Measurements from ENCODE around the gene RMND1. TPM values are rescaled to one million over a fixed set of nuclear protein-coding genes. Genes with fewer than 3 reads are reported as not detected.

RMND1 gene
- total and polyA plus RNA-seq, 2 of the 13 experiments (the other 11 are each of a cell fraction or from before 2014, with no cell fraction given) = 34.0 to 72.5 TPM

- peak; percentile 61; the same call in 1 of the 2 replicates for TF ChIP-seq ZNF556 (CRISPR knock-in tag; IDR thresholded peaks at IDR 0.05; ENCODE audit: borderline replicate concordance)
- TF ChIP-seq MYC (CRISPR knock-in tag; IDR thresholded peaks at IDR 0.05; ENCODE audit: borderline replicate concordance) = peak; percentile 69; the same call in 1 of the 2 replicates
- no peak for TF ChIP-seq EZH2 (conservative IDR thresholded peaks at IDR 0.05; ENCODE audit: low read depth, low read length)
- 0 out of 2 replicates have a peak, but pooled peaks have one; percentile 26 for TF ChIP-seq ZNF710 (CRISPR knock-in tag; IDR thresholded peaks at IDR 0.05; ENCODE audit: borderline replicate concordance)
- no peak for TF ChIP-seq SNAPC2 (CRISPR knock-in tag; IDR thresholded peaks at IDR 0.05)
- TF ChIP-seq ATF5 (CRISPR knock-in tag; IDR thresholded peaks at IDR 0.05; ENCODE audit: low read depth) = peak; percentile 64; the same call in 1 of the 2 replicates
- TF ChIP-seq RBFOX2 (IDR thresholded peaks at IDR 0.05; ENCODE audit: low read depth, low read length) = peak; percentile 83
- no peak for TF ChIP-seq ZNF570 (CRISPR knock-in tag; IDR thresholded peaks at IDR 0.05; ENCODE audit: borderline replicate concordance)
- peak; percentile 53; the same call in 1 of the 2 replicates for TF ChIP-seq NFKB2 (CRISPR knock-in tag; IDR thresholded peaks at IDR 0.05; ENCODE audit: borderline replicate concordance)
- peak; percentile 48; the same call in 1 of the 2 replicates for TF ChIP-seq SRY (CRISPR knock-in tag; IDR thresholded peaks at IDR 0.05)
- TF ChIP-seq ZNF280D (CRISPR knock-in tag; IDR thresholded peaks at IDR 0.05) = 0 out of 2 replicates have a peak, but pooled peaks have one; percentile 9
- no peak for TF ChIP-seq MAFF (IDR thresholded peaks at IDR 0.05; ENCODE audit: low read depth, low read length)
- TF ChIP-seq ZNF276 (CRISPR knock-in tag; IDR thresholded peaks at IDR 0.05; ENCODE audit: low read depth) = peak; percentile 64; the same call in 1 of the 2 replicates
- TF ChIP-seq ZNF567 (CRISPR knock-in tag; IDR thresholded peaks at IDR 0.05; ENCODE audit: borderline replicate concordance) = peak; percentile 95
- peak; percentile 68; the same call in 1 of the 2 replicates for TF ChIP-seq MAX (IDR thresholded peaks at IDR 0.05)
- TF ChIP-seq ISL2 (CRISPR knock-in tag; IDR thresholded peaks at IDR 0.05) = no peak
Measured at GRCh38 chr6:151493804-151494234, 41.9 kb upstream of the RMND1 start, which contains the start of gene CCDC170 (continued).

Data from HepG2 (cell line).